HG03460 (cell line): ENCODE results near the gene SLC25A26.
"Not testable (repeated sequence)": the region's sequence is repeated elsewhere in the genome, so short reads cannot be mapped to it uniquely, and the experiment has no call there.

ENCODE experiments used
- ATAC-seq: cut with Tn5 transposase; IDR thresholded peaks from one replicate; pipeline ENCODE4 v1.9.1; 2021; ENCODE audit not compliant: unreplicated experiment

Gene SLC25A26

GRCh38 chr3:66226093-66226492 is 5.3 kb downstream of the SLC25A26 start:
- not testable (repeated sequence) for ATAC-seq

GRCh38 chr3:66227051-66227450 is 6.2 kb downstream of the SLC25A26 start:
- ATAC-seq: no peak

- ATAC-seq: no peak
These were observed 7.1 kb downstream of the SLC25A26 start for GRCh38 chr3:66227915-66228314.

GRCh38 chr3:66228707-66229106 is 7.9 kb downstream of the SLC25A26 start:
- no peak for ATAC-seq

- no peak for ATAC-seq
These were observed 9.1 kb downstream of the SLC25A26 start for GRCh38 chr3:66229931-66230330.

- ATAC-seq: no peak
These were observed 12.2 kb downstream of the SLC25A26 start for GRCh38 chr3:66233033-66233432.

GRCh38 chr3:66236281-66236680 is 15.5 kb downstream of the SLC25A26 start:
- ATAC-seq: no peak

- no peak for ATAC-seq
These were observed 16.8 kb downstream of the SLC25A26 start for GRCh38 chr3:66237552-66237951.

- ATAC-seq: no peak
These were observed 18.8 kb downstream of the SLC25A26 start for GRCh38 chr3:66239513-66240123.

GRCh38 chr3:66241466-66241865 is 20.7 kb downstream of the SLC25A26 start:
- no peak for ATAC-seq

- no peak for ATAC-seq
These were observed 22.1 kb downstream of the SLC25A26 start for GRCh38 chr3:66242788-66243464.

GRCh38 chr3:66248641-66249040 is 27.8 kb downstream of the SLC25A26 start:
- ATAC-seq: no peak

GRCh38 chr3:66253790-66254620 is 33.2 kb downstream of the SLC25A26 start:
- no peak for ATAC-seq

- ATAC-seq: no peak
These were observed 35.1 kb downstream of the SLC25A26 start for GRCh38 chr3:66255865-66256264.

GRCh38 chr3:66256806-66257205 is 36.0 kb downstream of the SLC25A26 start:
- no peak for ATAC-seq

GRCh38 chr3:66259566-66260255 is 38.9 kb downstream of the SLC25A26 start:
- no peak for ATAC-seq

GRCh38 chr3:66260431-66260830 is 39.6 kb downstream of the SLC25A26 start:
- no peak for ATAC-seq

GRCh38 chr3:66261355-66261754 is 40.6 kb downstream of the SLC25A26 start:
- no peak for ATAC-seq

GRCh38 chr3:66265649-66266048 is 44.8 kb downstream of the SLC25A26 start:
- ATAC-seq: no peak

GRCh38 chr3:66266551-66266950 is 45.8 kb downstream of the SLC25A26 start:
- ATAC-seq: no peak

GRCh38 chr3:66267031-66267430 is 46.2 kb downstream of the SLC25A26 start:
- no peak for ATAC-seq
